Suprapubic skin (tissue), 4 donors: ENCODE data around the gene ECE2. TPM values are rescaled to one million over a fixed set of nuclear protein-coding genes. Genes with fewer than 3 reads are reported as not detected.

Source experiments
- DNase-seq, 2 donors: peaks; one replicate each; pipeline ENCODE4 v3.0.0-alpha.2; 2019; ENCODE audit warnings: low spot score in 2 of 2
- H3K27ac ChIP-seq: fragments of 200-600 bp; sonication (generic); one replicate; pipeline ENCODE4 v1.5.1; 2019
- H3K27me3 ChIP-seq: fragments of 200-600 bp; sonication (generic); one replicate; pipeline ENCODE4 v1.5.1; 2019
- H3K36me3 ChIP-seq: fragments of 200-600 bp; sonication (generic); one replicate; pipeline ENCODE4 v1.5.1; 2019
- H3K4me1 ChIP-seq: fragments of 200-600 bp; sonication (generic); one replicate; pipeline ENCODE4 v1.5.1; 2019
- H3K4me3 ChIP-seq: fragments of 200-600 bp; sonication (generic); one replicate; pipeline ENCODE4 v1.5.1; 2019; ENCODE audit warnings: mild to moderate bottlenecking
- H3K9me3 ChIP-seq: fragments of 200-600 bp; sonication (generic); one replicate; pipeline ENCODE4 v1.5.1; 2019
- CTCF ChIP-seq, 2 donors: fragments of 200-600 bp in 1 of 2; fragments of 450-650 bp in 1 of 2; sonication (generic) in 1 of 2; IDR thresholded peaks; one replicate each; pipeline ENCODE4 v1.5.1; 2016 to 2019; ENCODE audit warnings: antibody characterized with exemption in 2 of 2, mild to moderate bottlenecking in 1 of 2, moderate library complexity in 1 of 2
- EP300 ChIP-seq: sonication (generic); formaldehyde crosslinking; IDR thresholded peaks from one replicate; pipeline ENCODE4 v1.6.1; 2017; ENCODE audit warnings: antibody characterized with exemption
- POLR2A ChIP-seq, 2 donors: fragments of 450-650 bp; IDR thresholded peaks; one replicate each; pipeline ENCODE4 v1.6.1; 2017; ENCODE audit warnings: antibody characterized with exemption in 2 of 2, mild to moderate bottlenecking in 2 of 2, moderate library complexity in 2 of 2
- POLR2AphosphoS5 ChIP-seq, 3 donors: sonication (generic); formaldehyde crosslinking; IDR thresholded peaks; one replicate each; pipeline ENCODE4 v1.6.1; 2017; ENCODE audit warnings: antibody characterized with exemption in 3 of 3
- WGBS: methylation state at CpG from one replicate; pipeline ENCODE4 v1.1.5; 2018; 5-methylcytosine and 5-hydroxymethylcytosine counted together
- total RNA-seq, 4 donors: library from RNA; depleted of rRNA; stranded (reverse); fragments of >200 nt; gene quantifications; one replicate each; pipeline ENCODE4 v1.1.0, GENCODE V29; 2016

The ECE2 gene
- total RNA-seq, 4 donors from 2014 or later: not detected

GRCh38 chr3:184249412-184250166 lies 26.2 kb upstream of the ECE2 start, which contains the start of gene EEF1AKMT4:
EEF1AKMT4 (plus strand) TSS chr3:184249672; CDS start chr3:184249695, 23 bp downstream.
- WGBS: 1% methylated on average over 13 of the region's 54 CpGs
- Histone ChIP-seq H3K4me1 (peaks cover 21% of the 10 kb centered on the region), H3K9me3 (no peaks in the 10 kb centered on the region), H3K27ac (peak within 1 kb of the TSS; percentile 87), H3K36me3 (peaks cover 12% of the 10 kb centered on the region), H3K27me3 (no peaks in the 10 kb centered on the region), H3K4me3 (peak within 1 kb of the TSS; percentile 74)
- TF ChIP-seq CTCF (IDR thresholded peaks at IDR 0.05) (peak; percentile 29 to 59), POLR2AphosphoS5 (IDR thresholded peaks at IDR 0.05) (peak in 2 of 3 donors; percentile 73), EP300 (no peak), POLR2A (IDR thresholded peaks at IDR 0.05) (no peak)
- peak; percentile 97 to 98 for DNase-seq

GRCh38 chr3:184250167-184250828 lies 25.5 kb upstream of the ECE2 start:
- H3K4me3 ChIP-seq: peak overlapping the region; percentile 74
- WGBS: 13% methylated on average over 19 of the region's 20 CpGs
- H3K27me3 ChIP-seq: no peaks in the 10 kb centered on the region
- no peaks in the 10 kb centered on the region for H3K9me3 ChIP-seq
- H3K27ac ChIP-seq: peak overlapping the region; percentile 87
- H3K4me1 ChIP-seq: peaks cover 21% of the 10 kb centered on the region
- peaks cover 4% of the 10 kb centered on the region for H3K36me3 ChIP-seq
- TF ChIP-seq CTCF (IDR thresholded peaks at IDR 0.05): peak; percentile 71 to 91
- no peak for TF ChIP-seq POLR2A (IDR thresholded peaks at IDR 0.05)
- peak; percentile 91 for DNase-seq

- Histone ChIP-seq H3K36me3 (peaks cover 4% of the 10 kb centered on the region), H3K27me3 (peaks cover 24% of the 10 kb centered on the region), H3K27ac (no peak overlapping the region), H3K9me3 (no peaks in the 10 kb centered on the region), H3K4me1 (peaks cover 12% of the 10 kb centered on the region), H3K4me3 (no peak overlapping the region)
- no peak for DNase-seq
- 76% methylated on average over 3 of the region's 3 CpGs for WGBS
- no peak for TF ChIP-seq POLR2AphosphoS5 (IDR thresholded peaks at IDR 0.05)
- TF ChIP-seq POLR2A (IDR thresholded peaks at IDR 0.05): no peak
- no peak for TF ChIP-seq CTCF (IDR thresholded peaks at IDR 0.05)
- TF ChIP-seq EP300: no peak
Measured at GRCh38 chr3:184255291-184256039, 20.4 kb upstream of the ECE2 start.

- DNase-seq: no peak
- TF ChIP-seq POLR2AphosphoS5 (IDR thresholded peaks at IDR 0.05) (no peak), EP300 (no peak), CTCF (IDR thresholded peaks at IDR 0.05) (no peak), POLR2A (IDR thresholded peaks at IDR 0.05) (no peak)
- 89% methylated on average over 23 of the region's 23 CpGs for WGBS
- Histone ChIP-seq H3K36me3 (peaks cover 4% of the 10 kb centered on the region), H3K4me1 (peaks cover 27% of the 10 kb centered on the region), H3K27me3 (peaks cover 42% of the 10 kb centered on the region), H3K9me3 (no peaks in the 10 kb centered on the region), H3K27ac (no peak overlapping the region), H3K4me3 (no peak overlapping the region)
Measured at GRCh38 chr3:184257083-184257915, 18.5 kb upstream of the ECE2 start.
